Rectal smooth muscle tissue (tissue), 1 donor: Measurements from ENCODE around the gene GNA15.

Source experiments
- H3K27ac ChIP-seq: one replicate; pipeline ENCODE4 v1.7.0; 2013; ENCODE audit warnings: low read depth, low read length, inconsistent platforms
- H3K27me3 ChIP-seq: one replicate; pipeline ENCODE4 v1.7.0; 2013; ENCODE audit warnings: low read length; ENCODE audit not compliant: control insufficient read depth, insufficient read depth
- H3K36me3 ChIP-seq: one replicate; pipeline ENCODE4 v1.7.0; 2013; ENCODE audit warnings: low read length; ENCODE audit not compliant: control insufficient read depth, insufficient read depth
- H3K4me1 ChIP-seq: one replicate; pipeline ENCODE4 v1.7.0; 2013; ENCODE audit warnings: low read length; ENCODE audit not compliant: control insufficient read depth, insufficient read depth
- H3K4me3 ChIP-seq: one replicate; pipeline ENCODE4 v1.7.0; 2013; ENCODE audit warnings: low read length
- H3K9ac ChIP-seq: one replicate; pipeline ENCODE4 v1.7.0; 2013; ENCODE audit warnings: low read length

The GNA15 gene

GRCh38 chr19:3210347-3211017 is 74.6 kb downstream of the GNA15 start:
- Histone ChIP-seq H3K4me3 (no peak overlapping the region), H3K9ac (no peak overlapping the region), H3K27me3 (no peaks in the 10 kb centered on the region), H3K36me3 (no peaks in the 10 kb centered on the region), H3K4me1 (no peaks in the 10 kb centered on the region), H3K27ac (no peak overlapping the region)

- no peak overlapping the region for H3K27ac ChIP-seq
- H3K27me3 ChIP-seq: no peaks in the 10 kb centered on the region
- no peak overlapping the region for H3K4me3 ChIP-seq
Observed at GRCh38 chr19:3211191-3211590, 75.4 kb downstream of the GNA15 start.

GRCh38 chr19:3213159-3213558 is 77.3 kb downstream of the GNA15 start:
- Histone ChIP-seq H3K36me3 (no peaks in the 10 kb centered on the region), H3K4me3 (no peak overlapping the region)

More at GRCh38 chr19:3211191-3211590, 75.4 kb downstream of the GNA15 start:
- Histone ChIP-seq H3K4me1 (no peaks in the 10 kb centered on the region), H3K9ac (no peak overlapping the region), H3K36me3 (no peaks in the 10 kb centered on the region)

More at GRCh38 chr19:3213159-3213558, 77.3 kb downstream of the GNA15 start:
- Histone ChIP-seq H3K27me3 (no peaks in the 10 kb centered on the region), H3K9ac (no peak overlapping the region), H3K27ac (no peak overlapping the region), H3K4me1 (no peaks in the 10 kb centered on the region)
